Umbilical cord (tissue), 2 donors: ENCODE measurements around the gene TRIM24. TPM values are rescaled to one million over a fixed set of nuclear protein-coding genes. Genes with fewer than 3 reads are reported as not detected.
A peak's percentile ranks its signal among the peaks of the same experiment; 100 is the strongest.
"Not testable (repeated sequence)": the region's sequence is repeated elsewhere in the genome, so short reads cannot be mapped to it uniquely, and the experiment has no call there.

Experiments
- DNase-seq: peaks from one replicate; pipeline ENCODE4 v3.0.0-alpha.2; 2015; ENCODE audit warnings: low spot score
- total RNA-seq: library from RNA; depleted of rRNA; stranded (reverse); fragments of >200 nt; gene quantifications from one replicate; pipeline ENCODE4 v1.2.3, GENCODE V29; 2014; ENCODE audit warnings: low replicate concordance; ENCODE audit not compliant: insufficient read depth

The TRIM24 gene
- 20.0 TPM for total RNA-seq

DNA sequence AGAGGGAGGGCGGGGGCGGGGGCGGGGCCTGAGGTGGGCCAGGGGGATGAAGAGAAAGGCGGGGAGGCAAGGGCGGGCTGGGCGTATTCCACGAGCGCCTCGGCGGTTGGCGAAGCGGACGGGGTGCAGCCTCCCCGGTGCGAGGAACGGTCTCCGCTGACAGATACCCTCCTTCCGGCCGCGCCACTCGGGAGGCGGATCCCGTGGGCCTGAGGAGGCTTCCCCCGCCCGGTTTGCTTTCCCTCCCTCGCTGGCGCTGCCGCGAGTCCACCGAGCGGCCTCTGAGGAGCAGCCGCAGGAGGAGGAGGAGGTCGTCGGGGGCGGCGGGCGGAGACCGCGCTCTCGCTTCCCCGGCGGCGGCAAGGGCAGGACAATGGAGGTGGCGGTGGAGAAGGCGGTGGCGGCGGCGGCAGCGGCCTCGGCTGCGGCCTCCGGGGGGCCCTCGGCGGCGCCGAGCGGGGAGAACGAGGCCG, at the start of gene TRIM24:
TRIM24 (plus strand) TSS at position 84 of the 473 bp plus-strand sequence; CDS start at position 374, 290 bp downstream.
- DNase-seq = no peak

DNA sequence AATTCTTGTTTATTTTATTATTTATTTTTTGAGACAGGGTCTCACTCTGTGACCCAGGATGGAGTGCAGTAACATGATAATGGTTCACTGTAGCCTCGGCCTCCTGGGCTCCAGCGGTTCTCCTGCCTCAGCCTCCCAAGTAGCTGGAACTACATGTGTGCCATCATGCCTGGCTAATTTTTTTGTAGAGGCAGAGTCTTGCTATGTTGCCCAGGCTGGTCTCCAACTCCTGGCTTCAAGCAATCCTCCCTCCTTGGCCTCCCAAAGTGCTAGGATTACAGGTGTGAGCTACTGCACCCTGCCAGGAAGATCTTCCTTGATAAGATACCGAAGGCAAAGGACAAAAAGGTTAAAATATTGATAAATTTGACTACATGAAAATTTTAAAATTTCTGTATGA, 48.0 kb upstream of the TRIM24 start:
- DNase-seq = not testable (repeated sequence)

DNA sequence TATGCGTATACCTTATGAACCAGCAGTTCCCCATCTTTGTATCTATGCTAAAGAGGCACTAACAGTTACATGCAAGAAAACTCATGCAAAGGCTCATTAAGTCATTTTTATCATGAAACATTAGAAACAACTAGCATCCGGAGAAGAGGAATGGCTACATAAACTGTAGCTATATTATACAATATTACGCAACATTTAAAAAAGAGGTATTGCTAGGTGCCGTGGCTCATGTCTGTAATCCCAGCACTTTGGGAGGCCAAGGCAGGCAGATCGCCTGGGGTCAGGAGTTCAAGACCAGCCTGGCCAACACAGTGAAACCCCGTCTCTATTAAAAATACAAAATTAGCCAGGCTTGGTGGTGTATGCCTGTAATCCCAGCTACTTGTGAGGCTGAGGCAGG, 47.1 kb upstream of the TRIM24 start:
- not testable (repeated sequence) for DNase-seq

DNA sequence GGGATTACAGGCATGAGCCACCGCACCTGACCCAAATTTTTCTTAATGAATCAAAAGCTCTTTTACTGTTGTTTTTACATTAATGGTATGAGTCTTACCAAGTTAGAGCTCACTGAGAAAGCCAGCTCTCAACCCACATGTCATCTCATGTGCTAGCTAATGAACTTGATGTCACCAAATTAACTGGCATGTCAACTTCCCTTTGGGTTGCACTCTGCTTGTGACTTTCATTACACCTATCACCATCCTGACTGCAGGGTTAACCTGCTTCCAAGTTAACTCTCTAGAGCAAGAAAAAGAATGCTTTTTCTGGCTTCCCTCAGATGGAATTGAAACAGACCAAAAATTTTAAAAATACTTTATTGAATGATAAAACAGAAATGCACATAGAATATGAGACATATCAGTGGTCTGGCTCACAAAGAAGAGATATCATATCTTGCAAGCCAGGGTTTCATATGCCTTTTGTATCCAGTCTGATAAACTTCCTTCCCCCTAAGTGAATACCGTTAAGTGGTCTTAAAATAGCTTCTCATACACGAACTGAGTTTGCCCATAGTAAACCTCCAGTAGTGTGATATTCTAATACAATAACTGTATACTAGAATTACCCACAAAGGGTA, 42.9 kb upstream of the TRIM24 start:
- DNase-seq = no peak

DNA sequence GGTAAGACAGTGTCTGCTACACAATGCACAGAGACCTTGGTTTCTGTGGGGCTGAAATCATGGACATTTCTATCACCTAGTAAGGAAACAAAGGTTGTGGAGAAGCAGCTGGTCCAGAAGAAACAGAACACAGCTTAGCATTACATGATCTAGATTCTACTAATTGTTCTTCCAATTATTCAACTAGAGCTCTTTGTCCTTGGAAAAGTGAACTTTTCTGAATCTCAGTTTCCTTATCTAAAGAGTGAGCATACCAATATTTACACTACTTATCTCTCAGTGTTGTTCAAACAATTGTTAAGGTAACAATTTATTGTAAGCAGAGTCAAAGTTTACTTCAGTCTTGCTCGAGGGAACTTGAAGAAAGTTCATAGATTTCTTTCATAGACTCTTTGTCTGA, 42.3 kb upstream of the TRIM24 start:
- no peak for DNase-seq

DNA sequence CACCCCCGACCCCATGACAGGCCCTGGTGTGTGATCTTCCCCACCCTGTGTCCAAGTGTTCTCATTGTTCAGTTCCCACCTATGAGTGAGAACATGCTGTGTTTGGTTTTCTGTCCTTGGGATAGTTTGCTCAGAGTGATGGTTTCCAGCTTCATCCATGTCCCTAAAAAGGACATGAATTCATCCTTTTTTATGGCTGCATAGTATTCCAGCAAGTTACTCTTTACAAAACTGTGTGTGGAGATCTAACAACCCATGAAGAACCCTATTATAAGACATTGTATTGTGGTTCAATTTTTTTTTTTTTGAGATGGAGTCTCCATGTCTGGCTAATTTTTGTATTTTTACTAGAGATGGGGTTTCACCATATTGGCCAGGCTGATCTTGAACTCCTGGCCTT, 41.7 kb upstream of the TRIM24 start:
- DNase-seq = not testable (repeated sequence)

DNA sequence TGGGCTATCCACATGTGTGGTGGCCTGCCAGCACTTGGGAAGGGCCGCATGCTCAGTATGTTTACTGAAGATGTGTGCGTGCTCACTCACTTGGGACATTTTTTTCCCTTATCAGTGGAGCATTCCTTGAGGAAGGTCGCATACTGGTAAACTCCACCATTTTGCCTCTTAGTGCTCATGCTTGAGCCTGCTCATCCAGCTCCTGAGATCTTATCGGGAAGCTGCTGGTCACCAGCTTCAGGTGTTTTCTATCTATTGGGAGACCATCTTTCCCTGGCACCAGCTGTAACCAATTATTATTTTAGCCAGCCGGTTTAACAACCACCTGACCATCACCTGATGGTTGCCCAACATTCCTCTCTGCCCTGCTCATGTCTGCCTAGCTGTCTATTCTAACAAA, 35.0 kb upstream of the TRIM24 start:
- no peak for DNase-seq

DNA sequence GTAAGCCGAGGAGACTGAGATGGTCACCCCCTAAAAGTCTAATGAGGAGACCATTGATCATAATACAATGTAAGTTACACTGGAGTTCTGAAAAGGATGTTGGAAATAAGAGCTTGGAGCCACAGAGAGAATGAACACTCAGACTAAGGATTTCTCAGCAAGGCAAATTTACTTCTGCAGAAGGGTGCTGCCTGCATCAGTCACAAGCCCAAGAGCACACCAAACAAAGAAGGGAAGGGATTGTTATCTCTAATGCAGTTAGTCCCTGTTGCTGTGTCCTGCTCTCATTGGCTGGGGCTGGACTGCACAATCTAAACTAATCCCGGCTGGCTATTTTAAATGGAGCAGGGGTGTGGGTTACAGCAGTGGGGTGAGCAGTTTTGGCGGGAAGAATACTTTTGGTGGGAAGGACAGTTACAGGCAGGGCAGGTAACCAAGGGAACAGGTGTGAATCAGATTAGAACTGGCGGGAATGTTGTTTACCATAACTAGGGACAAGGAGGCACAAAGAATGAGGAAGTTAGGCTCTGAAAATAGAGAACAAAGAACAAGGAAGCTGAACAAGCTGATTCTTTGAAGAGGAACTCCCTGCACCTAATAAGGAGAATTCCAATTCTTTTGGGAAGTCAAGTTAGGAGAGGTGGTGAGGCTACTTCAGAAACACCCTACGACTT, 30.3 kb upstream of the TRIM24 start:
- DNase-seq = no peak

DNA sequence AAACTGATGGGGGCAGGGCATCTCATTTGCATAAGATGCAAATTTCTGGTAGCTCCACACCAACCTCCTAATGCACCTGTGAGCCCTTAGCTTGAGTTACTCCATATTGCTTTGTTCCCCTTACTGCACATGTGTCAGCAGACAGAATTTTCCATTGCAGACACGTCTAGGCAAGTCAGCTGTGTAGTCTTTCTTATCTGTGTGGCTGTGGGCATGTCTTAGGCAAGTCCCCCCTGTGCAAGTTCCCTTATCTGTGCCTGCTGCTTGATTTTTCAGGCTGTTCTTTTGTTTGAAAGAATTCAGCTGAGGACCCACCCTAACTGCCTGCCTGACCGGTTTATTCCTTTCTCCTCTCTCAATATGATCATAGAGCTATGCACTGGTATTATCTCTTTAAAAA, 28.5 kb upstream of the TRIM24 start:
- DNase-seq = no peak

DNA sequence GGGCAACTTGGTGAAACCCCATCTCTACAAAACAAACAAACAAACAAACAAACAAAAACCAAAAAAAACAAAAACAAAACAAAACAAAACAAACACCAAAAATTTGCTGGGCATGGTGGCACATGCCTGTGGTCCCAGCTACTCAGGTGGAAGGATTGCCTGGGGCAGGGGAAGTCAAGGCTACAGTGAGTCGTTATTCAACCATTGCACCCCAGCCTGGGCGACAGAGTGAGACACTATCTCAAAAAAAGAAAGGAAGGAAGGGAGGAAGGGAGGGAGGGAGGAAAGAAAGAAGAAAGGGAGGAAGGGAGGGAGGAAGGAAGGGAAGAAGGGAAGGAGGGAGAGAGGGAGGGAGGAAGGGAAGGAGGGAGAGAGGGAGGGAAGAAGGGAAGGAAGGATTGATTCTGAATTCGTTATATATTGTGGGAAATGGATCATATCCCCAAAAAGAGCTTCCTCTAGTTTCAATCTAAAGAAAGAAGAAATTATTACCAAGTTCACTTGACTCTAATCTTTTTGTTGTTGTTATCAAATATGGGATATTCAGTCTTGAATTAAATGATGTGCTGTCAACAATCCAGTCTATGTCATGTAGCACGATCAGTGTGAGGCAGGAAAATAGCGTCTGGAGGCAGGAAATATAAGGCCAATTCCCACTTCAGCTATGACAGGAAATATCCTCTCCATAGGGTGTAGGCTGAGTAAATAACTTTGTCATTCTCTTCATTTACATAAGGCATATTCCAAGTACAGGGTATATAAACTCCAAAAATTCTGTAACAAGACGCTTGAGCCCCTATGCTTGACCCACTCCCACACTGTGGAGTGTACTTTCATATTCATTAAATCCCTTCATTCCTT, 26.2 kb upstream of the TRIM24 start:
- DNase-seq = no peak

DNA sequence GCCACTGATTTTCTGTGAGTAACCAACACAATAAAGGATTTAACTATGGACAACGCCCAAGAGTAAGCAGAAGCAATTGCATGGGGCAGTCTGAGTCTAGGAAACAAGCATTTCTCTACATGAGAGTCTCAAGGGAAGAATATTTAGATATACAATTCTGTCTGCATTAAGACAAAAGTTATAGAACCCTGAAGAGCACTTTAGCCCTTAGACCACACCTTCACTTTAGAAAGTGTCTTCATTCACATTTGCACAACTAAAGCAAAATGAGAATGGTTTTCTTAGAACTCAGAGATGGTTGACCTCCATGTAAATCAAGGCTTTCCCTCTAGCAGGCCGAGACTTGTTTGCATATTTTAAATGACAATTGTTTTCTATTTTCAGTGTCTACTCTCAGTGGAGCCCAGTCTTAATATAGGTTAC, 25.5 kb upstream of the TRIM24 start:
- DNase-seq = no peak

DNA sequence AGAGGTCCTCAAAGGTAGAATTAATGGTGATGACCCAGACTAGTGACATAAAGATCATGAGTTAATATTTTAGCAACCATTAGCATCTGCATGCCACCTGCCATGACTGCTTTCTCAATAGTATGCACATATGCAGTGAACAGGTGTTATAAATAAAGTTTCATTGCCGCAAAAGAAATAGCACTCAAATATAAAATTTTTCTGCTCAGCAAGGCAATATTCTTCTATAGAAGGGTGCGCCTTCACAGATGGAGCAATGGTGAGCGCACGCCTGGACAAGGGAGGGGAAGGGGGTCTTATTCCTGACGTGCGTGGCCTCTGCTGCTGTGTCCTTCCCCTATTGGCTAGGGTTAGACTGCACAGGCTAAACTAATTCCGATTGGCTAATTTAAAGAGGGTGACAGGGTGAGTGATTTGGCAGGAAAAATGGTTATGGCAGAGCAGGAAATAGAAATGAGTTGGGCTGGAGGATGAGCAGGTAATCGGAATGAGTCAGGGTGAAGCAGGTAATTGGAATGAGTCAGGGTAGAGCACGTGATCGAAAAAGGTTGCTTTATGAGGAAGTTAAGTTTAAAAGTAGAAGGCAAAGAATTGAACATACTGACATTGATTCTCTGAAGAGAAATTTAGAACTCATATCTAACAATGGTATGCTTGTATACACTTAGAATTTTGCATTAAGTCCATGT, 24.7 kb upstream of the TRIM24 start:
- no peak for DNase-seq

DNA sequence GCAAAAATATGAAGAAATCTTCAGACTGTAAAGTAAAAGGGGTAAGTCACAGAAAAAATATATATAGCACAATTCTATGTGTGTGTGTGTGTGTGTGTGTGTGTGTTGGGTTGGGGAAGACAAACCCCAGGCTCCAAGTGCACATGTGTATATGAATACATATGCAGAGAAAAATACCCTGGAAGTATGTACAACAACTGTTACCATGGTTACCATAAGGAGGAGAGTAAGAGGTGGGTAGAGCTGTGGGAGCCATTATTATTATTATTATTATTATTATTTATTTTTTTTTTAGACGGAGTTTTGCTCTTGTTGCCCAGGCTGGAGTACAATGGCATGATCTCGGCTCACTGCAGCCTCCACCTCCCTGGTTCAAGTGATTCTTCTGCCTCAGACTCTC, 23.7 kb upstream of the TRIM24 start:
- no peak for DNase-seq

DNA sequence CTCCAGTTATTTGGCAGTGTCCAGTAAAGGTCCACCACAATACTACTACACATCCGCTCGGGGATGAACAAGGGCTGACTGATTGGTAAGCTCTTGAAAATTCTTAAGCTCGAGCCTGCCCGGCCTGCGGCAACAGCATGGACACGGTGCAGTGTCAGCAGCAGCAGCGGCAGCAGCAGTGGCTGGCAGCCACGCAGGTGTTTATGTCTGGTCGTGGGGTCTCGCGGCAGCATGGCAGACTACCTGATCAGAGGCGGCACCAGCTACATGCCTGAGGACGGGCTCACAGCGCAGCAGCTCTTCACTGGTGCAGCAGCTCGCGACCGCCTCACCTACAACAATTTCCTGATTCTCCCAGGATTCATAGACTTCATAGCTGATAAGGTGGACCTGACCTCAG, 19.6 kb upstream of the TRIM24 start:
- DNase-seq = no peak

DNA sequence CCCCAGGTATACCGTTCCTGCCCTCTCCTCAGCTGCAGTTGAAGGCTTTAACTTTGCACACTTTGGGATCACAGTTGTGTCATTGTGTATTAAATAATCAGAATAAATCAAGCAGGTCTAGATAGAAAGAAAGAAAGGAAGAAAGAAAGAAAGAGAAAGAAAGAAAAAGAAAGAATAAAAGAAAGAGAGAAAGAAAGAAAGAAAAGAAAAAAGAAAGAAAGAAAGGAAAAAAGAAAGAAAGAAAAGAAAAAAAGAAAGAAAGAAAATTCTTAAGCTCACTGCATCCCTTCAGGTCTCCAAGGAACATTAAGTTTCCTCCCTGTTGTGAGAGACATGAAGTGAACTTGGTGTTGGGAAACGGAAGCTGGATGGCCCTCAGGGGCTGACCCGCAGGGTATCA, 17.2 kb upstream of the TRIM24 start:
- DNase-seq = no peak

DNA sequence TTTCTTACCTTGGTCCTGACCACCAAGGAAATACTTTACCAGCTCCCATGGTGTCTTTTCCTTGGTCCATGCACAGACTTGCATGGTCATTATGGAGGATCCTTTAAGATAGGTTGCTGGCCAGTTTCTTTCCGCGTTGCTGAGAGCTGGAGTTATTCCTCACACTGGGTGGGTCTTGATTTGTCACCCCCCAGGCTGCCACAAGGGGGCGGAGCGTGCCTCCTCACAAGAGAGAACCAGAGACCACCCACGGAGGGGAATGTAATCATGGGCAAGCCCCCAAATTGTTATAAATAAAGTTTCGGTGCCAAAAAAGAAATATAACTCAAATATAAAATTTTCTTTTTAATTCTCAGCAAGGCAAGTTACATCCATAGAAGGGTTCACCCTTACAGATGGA, 10.5 kb upstream of the TRIM24 start:
- no peak for DNase-seq

DNA sequence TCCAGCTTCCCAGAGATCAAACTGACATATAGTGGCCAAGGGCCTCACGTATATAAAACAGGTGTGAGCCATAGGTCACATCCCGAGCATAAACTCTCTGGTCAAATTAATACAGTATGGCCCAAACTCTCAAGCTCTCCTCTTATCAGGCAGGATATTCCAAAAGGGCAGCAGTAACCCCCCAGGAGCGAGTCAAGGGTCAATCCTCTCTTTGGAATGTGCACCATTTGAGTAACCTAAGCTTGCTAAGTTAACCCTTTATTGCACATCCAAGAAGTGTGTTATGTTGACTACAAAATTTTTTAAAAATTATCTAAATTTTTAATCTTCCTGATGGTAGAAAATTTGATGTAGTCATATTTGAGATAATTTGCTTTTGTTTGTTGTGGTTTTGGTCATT, 4.5 kb upstream of the TRIM24 start:
- no peak for DNase-seq

DNA sequence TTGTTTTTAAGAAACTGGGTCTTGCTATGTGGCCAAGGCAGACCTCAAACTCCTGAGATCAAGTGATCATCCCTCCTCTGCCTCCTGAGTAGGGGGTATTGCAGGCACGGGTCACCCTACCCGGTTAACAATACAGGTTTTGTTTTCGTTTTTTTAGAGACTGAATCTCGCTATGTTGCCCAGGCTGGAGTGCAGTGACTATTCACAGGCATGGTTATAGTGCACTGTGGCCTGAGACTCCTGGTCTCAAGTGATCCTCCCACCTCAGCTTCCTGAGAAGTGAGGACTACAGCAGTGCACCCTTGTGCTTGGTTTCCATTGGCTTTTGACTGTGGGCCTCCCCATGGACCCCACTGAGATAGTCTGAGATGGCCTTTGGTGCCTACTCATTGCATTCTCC, 3.8 kb upstream of the TRIM24 start:
- no peak for DNase-seq

DNA sequence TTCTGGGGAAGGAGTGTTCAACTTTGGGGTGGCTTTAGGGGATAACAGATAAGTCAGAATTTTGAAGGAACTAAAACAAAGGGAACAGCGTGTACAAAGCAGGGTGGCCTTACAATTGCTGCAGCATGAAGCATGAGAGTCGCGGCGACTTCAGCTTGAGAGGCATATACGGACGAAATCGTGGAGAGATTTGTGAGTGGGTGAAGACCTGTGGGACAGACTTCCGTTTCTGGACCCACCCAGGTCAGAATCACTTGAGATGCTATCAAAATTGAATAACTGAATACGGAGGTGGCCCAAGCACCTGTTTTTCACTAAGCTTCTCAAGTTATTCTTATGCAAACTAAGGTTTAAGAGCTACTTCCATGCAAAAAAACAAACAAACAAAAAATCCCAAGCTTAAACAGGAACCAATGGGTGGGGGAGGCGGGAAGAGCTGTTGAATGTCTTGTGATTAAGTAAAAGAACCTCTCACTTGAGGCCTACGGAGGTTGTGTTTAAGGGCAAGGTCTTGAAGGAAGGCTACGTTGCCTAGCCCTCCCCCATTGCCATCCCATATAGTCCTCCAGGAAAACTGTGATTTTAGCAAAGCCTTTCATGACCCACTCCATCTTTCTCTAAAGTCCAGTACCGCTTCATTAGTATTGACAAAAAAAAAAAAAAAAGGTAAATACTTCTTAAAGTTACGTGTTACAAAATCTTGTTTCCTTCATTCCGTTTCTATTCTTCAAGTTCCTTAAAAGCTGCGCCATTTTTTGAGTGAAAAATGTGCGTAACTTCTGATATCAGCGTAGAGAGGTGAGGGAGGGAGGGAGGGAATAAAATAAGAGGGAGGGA, 1.3 kb upstream of the TRIM24 start:
- DNase-seq = no peak

DNA sequence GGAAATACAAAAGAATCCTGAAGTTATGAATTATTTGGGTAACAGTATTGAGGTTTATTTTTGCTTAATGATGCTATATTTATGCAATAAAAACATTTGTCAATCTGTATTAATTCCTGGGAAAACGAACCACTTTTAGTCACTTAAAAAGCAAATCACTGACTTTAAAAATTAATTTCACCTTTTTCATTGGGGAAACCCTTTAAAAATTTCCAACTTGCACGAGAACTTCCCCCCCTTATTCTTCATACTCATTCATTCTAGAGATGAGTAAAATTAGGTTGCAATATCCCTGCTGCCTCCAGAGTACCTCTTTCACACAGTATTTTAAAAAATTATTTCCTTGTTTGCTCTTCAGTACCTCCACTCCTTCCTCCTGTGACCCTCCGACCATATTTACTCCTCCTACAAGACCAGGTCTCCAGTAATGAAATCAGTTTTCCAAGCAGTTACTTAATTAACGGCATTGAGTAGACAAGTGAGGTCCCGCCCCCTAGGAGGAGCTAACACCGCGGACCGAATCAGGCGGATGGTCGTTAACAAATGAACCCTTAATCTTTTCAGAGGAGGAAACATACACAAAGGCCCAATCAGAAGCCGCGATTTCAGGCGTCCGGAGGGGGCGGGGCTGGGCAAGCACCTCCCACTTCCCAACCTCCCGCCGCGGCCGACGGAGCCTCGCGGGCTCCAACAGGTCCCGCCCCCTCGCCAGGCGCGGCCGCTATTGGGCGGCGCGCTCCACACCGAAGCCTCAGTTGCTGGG, 465 bp upstream of the TRIM24 start:
- peak; percentile 99 for DNase-seq
